Measurements from ENCODE around the gene QRFP. TPM values are rescaled to one million over a fixed set of nuclear protein-coding genes. Genes with fewer than 3 reads are reported as not detected.

QRFP gene
- total and polyA plus RNA-seq, 2 of the 8 experiments (the other 6 are each of a cell fraction or from before 2014, with no cell fraction given), result not detected

DNA sequence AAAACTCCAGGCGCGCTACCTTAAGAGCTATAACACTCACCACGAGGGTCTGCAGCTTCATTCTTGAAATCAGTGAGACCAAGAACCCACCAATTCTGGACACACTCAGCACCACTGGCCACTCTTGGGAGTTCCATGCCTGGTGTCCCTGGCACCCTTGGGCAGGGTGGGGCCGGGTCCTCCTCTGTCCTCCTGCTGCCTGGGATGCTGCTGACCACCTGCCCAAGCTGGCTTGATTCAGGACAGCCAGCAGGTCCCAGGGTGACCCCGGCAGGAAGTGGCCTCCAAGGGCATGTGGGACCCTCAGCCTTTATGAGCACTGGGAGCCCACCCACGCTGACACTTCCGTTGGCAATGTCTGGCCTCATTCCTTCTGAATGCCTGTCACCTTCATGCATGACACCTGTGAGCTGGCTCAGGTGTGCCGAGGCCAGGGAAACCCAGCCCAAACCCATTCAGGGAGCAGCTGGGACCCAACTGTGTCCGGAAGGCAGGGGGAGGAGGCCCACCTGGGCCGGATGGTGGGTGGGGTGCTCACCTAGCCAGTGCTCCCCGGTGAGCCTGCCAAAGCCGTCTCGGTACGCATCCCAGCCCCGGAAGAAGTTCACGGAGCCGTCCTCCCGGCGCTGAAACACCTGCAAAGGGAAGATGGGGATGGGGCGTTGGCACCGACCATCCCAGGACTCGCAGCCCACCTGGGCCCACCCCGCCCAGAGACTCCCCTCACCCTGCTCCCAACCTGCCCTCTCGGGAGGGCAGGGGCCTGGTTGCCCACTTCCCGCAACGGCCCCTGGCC lies 14.8 kb upstream of the QRFP start:
- CTCF ChIA-PET (ENCODE audit: partially characterized antibody), result interaction anchor here (0.8 to 3.8 kb wide), 4 partner anchors 10 to 229 kb away, joined by 3 to 12 read pairs (median 4); no protein-coding TSS in a partner anchor
- Histone ChIP-seq H4K8ac (ENCODE audit: extremely low read depth, insufficient read depth, low read length) (no peak overlapping the region), H3K4ac (replicated peaks; ENCODE audit: insufficient read length, low read depth, low read length) (peak overlapping the region; percentile 32)
- TF ChIP-seq RBBP5 (IDR thresholded peaks at IDR 0.05; ENCODE audit: borderline replicate concordance, low read depth, low read length) (no peak), POLR2A (IDR thresholded peaks at IDR 0.05; ENCODE audit: control extremely low read depth in 1 of 2, low read depth in 2 of 2, low read length in 2 of 2) (no peak), CBX5 (IDR thresholded peaks at IDR 0.05; ENCODE audit: low read depth, low read length) (no peak), GABPA (IDR thresholded peaks at IDR 0.05; ENCODE audit: borderline replicate concordance, insufficient read depth, low read length) (no peak), SUZ12 (IDR thresholded peaks at IDR 0.05; ENCODE audit: low read length) (no peak), KDM1A (IDR thresholded peaks at IDR 0.05; ENCODE audit: borderline replicate concordance, low read length) (no peak), TEAD4 (IDR thresholded peaks at IDR 0.05; ENCODE audit: low read depth, low read length) (no peak), PHF8 (conservative IDR thresholded peaks at IDR 0.05; ENCODE audit: low read depth, low read length) (no peak), NRF1 (IDR thresholded peaks at IDR 0.05; ENCODE audit: low read depth, low read length) (no peak)

More for the DNA sequence above, 14.8 kb upstream of the QRFP start:
- Histone ChIP-seq H2BK12ac (ENCODE audit: low read depth, low read length) (peak overlapping the region; percentile 7; the same call in 1 of the 2 replicates), H3K18ac (ENCODE audit: extremely low read depth, low read length) (no peak overlapping the region), H3K27ac (ENCODE audit: low read depth, low read length) (no peak overlapping the region), H3K14ac (ENCODE audit: insufficient read length) (no peak overlapping the region), H3K56ac (replicated peaks; ENCODE audit: insufficient read length, low read depth, low read length) (no peak overlapping the region), H2AFZ (ENCODE audit: low read length) (no peak overlapping the region), H3K36me3 (ENCODE audit: control insufficient read depth in 2 of 4, insufficient read depth in 4 of 4, low read length in 3 of 4) (no peaks in the 10 kb centered on the region), H3K27me3 (replicated peaks in 1 of 4; ENCODE audit: control insufficient read depth in 3 of 4, extremely low read depth in 1 of 4, insufficient read depth in 3 of 4, low read length in 3 of 4) (no peaks in the 10 kb centered on the region), H2BK5ac (ENCODE audit: low read depth, low read length) (no peak overlapping the region), H2BK15ac (ENCODE audit: low read length) (no peak overlapping the region), H3K4me3 (ENCODE audit: extremely low read depth in 1 of 4, insufficient read depth in 2 of 4, low read depth in 3 of 4, low read length in 4 of 4) (no peak overlapping the region), H4K20me1 (replicated peaks in 1 of 2; ENCODE audit: control insufficient read depth in 1 of 2, insufficient read depth in 2 of 2, low read length in 2 of 2) (no peaks in the 10 kb centered on the region), H3K9me3 (ENCODE audit: insufficient read depth in 2 of 2, low read depth in 1 of 2, low read length in 1 of 2) (no peaks in the 10 kb centered on the region), H3K79me2 (ENCODE audit: control insufficient read depth in 1 of 2, insufficient read depth in 2 of 2, low read length in 2 of 2) (no peaks in the 10 kb centered on the region), H3K9ac (replicated peaks in 1 of 4; ENCODE audit: extremely low read depth in 1 of 4, low read depth in 3 of 4, low read length in 3 of 4) (no peak overlapping the region), H3K23me2 (ENCODE audit: low read depth, low read length) (no peaks in the 10 kb centered on the region), H2BK20ac (ENCODE audit: low read length) (no peak overlapping the region), H2AK5ac (ENCODE audit: low read depth, low read length) (no peak overlapping the region), H2BK120ac (replicated peaks; ENCODE audit: low read depth, low read length) (no peak overlapping the region), H3K4me2 (ENCODE audit: insufficient read depth in 1 of 2, low read depth in 2 of 2, low read length in 2 of 2) (no peak overlapping the region), H3K23ac (ENCODE audit: insufficient read length) (no peak overlapping the region), H3K4me1 (replicated peaks in 1 of 4; ENCODE audit: control insufficient read depth in 3 of 4, insufficient read depth in 4 of 4, low read length in 3 of 4) (peaks cover 0 to 15% (median 2%) of the 10 kb centered on the region in 4 experiments; a peak in 6 of 7 replicates), H3K79me1 (ENCODE audit: low read depth, low read length) (no peaks in the 10 kb centered on the region), H4K91ac (replicated peaks; ENCODE audit: insufficient read length, low read length) (peak overlapping the region; percentile 73), H4K5ac (ENCODE audit: insufficient read length, low read depth, low read length) (no peak overlapping the region)
- FAIRE-seq (no peak), DNase-seq (ENCODE audit: low read depth in 1 of 2, low spot score in 2 of 2) (no peak)
- POLR2A ChIA-PET (ENCODE audit: partially characterized antibody), result interaction anchor here (0.7 to 0.9 kb wide), 4 partner anchors 12 to 25 kb away, joined by 3 read pairs; partner anchors contain the start of gene QRFP
- 83% methylated on average over 18 of the region's 26 CpGs; no CpG with 5 or more reads in 1 of the 2 experiments for WGBS, 2 experiments (ENCODE audit: extremely low coverage in 1 of 2, insufficient coverage in 1 of 2, insufficient read length in 1 of 2, insufficient replicate concordance in 2 of 2, low coverage in 1 of 2, low lambda C conversion rate in 2 of 2, missing lambda C conversion rate in 1 of 2)

All from H1 (cell line).